ENCODE measurements around the gene ZNF337. TPM values are rescaled to one million over a fixed set of nuclear protein-coding genes. Genes with fewer than 3 reads are reported as not detected.

ZNF337 gene
- total and polyA plus RNA-seq, 10 of the 15 experiments (the other 5 are each of a cell fraction or from before 2014, with no cell fraction given): 0.60 to 16.8 (median 9.1) TPM

DNA sequence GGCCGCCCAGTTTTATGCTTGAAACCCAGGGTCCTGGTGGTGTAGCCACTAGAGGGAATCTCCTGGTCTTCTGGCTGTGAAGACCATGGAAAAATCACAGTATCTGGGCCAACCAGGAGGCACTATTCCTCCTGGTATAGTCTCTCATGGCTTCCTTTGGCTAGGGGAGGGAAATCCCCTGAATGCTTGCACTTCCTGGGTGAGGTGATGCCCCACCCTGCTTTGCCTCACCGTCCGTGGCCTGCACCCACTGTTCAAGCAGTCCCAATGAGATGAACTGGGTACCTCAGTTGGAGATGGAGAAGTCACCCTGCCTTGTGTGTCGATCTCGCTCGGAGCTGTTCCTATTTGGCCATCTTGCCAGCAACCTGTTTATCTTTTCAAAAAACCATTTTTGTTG is 10.1 kb upstream of the ZNF337 start (continued):
- TF ChIP-seq ZNF274 (IDR thresholded peaks at IDR 0.05; ENCODE audit: insufficient read depth, insufficient read length): no peak

DNA sequence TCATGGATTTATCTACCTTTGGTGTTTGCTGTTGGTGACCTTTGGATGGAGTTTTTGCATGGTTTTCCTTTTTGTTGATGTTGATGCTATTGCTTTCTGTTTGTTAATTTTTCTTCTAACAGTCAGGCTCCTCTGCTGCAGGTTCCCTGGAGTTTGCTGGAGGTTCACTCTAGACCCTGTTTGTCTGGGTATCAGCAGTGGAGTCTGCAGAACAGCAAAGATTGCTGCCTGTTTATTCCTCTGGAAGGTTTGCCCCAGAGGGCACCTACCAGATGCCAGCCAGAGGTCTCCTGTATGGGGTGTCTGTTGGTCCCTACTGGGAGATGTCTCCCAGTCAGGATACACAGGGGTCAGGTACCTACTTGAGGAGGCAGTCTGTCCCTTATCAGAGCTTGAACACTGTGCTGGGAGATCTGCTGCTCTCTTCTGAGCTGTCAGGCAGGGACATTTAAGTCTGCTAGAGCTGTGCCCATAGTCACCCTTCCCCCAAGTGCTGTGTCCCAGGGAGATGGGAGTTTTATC is 9.2 kb upstream of the ZNF337 start:
- no peak for ATAC-seq
- Histone ChIP-seq H2AFZ (ENCODE audit: control insufficient read depth, low read depth, low read length) (no peak overlapping the region), H3K27me3 (replicated peaks in 1 of 2; ENCODE audit: control insufficient read depth in 2 of 2, insufficient read depth in 2 of 2, low read length in 1 of 2) (no peaks in the 10 kb centered on the region), H3K4me3 (no peak overlapping the region), H3K36me3 (ENCODE audit: control insufficient read depth in 2 of 2, insufficient read depth in 2 of 2, low read length in 1 of 2) (no peaks in the 10 kb centered on the region), H3K9me3 (replicated peaks; ENCODE audit: control insufficient read depth, insufficient read depth, low read length) (no peaks in the 10 kb centered on the region; the same call in 2 of the 3 replicates), H3K79me2 (ENCODE audit: control insufficient read depth, insufficient read depth, low read length) (no peaks in the 10 kb centered on the region), H3K9ac (ENCODE audit: control insufficient read depth, insufficient read depth, low read length) (no peak overlapping the region), H3K27ac (ENCODE audit: control insufficient read depth, insufficient read depth) (no peak overlapping the region), H4K20me1 (ENCODE audit: control insufficient read depth, insufficient read depth) (no peaks in the 10 kb centered on the region), H3K4me1 (ENCODE audit: control insufficient read depth, insufficient read depth, low read length) (peaks cover 4% of the 10 kb centered on the region; the same call in 1 of the 2 replicates), H3K4me2 (ENCODE audit: control insufficient read depth, insufficient read depth) (no peak overlapping the region)
- intact Hi-C loops (cut with micrococcal nuclease; ENCODE audit: unreplicated experiment): no loop called here
- no peak for TF ChIP-seq MYB (IDR thresholded peaks at IDR 0.05; ENCODE audit: borderline replicate concordance, low read depth, low read length)
- TF ChIP-seq TCF7 (IDR thresholded peaks at IDR 0.05; ENCODE audit: borderline replicate concordance): no peak
- no peak for TF ChIP-seq SP1 (IDR thresholded peaks at IDR 0.05; ENCODE audit: low read depth, low read length)
- TF ChIP-seq MYC (IDR thresholded peaks at IDR 0.05; ENCODE audit: insufficient read depth, insufficient read length, insufficient replicate concordance, low read length, severe bottlenecking): no peak
- no peak for TF ChIP-seq RB1 (IDR thresholded peaks at IDR 0.05; ENCODE audit: borderline replicate concordance)
- no peak for TF ChIP-seq BHLHE40 (IDR thresholded peaks at IDR 0.05; ENCODE audit: borderline replicate concordance in 1 of 2, low read depth in 2 of 2, low read length in 1 of 2)
- no peak for TF ChIP-seq SRF (IDR thresholded peaks at IDR 0.05; ENCODE audit: low read depth in 2 of 2, low read length in 2 of 2)
- no peak for TF ChIP-seq ZNF24 (IDR thresholded peaks at IDR 0.05)
- TF ChIP-seq SPI1 (IDR thresholded peaks at IDR 0.05; ENCODE audit: borderline replicate concordance, insufficient read depth, low read depth, low read length): no peak
- TF ChIP-seq STAT1 (conservative IDR thresholded peaks at IDR 0.05): no peak
- TF ChIP-seq DPF2 (IDR thresholded peaks at IDR 0.05): no peak
- TF ChIP-seq, protein P1, sequence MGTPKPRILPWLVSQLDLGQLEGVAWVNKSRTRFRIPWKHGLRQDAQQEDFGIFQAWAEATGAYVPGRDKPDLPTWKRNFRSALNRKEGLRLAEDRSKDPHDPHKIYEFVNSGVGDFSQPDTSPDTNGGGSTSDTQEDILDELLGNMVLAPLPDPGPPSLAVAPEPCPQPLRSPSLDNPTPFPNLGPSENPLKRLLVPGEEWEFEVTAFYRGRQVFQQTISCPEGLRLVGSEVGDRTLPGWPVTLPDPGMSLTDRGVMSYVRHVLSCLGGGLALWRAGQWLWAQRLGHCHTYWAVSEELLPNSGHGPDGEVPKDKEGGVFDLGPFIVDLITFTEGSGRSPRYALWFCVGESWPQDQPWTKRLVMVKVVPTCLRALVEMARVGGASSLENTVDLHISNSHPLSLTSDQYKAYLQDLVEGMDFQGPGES (IDR thresholded peaks at IDR 0.05): no peak
- TF ChIP-seq RFX5 (IDR thresholded peaks at IDR 0.05; ENCODE audit: low read depth, low read length): no peak
- TF ChIP-seq, protein P2, sequence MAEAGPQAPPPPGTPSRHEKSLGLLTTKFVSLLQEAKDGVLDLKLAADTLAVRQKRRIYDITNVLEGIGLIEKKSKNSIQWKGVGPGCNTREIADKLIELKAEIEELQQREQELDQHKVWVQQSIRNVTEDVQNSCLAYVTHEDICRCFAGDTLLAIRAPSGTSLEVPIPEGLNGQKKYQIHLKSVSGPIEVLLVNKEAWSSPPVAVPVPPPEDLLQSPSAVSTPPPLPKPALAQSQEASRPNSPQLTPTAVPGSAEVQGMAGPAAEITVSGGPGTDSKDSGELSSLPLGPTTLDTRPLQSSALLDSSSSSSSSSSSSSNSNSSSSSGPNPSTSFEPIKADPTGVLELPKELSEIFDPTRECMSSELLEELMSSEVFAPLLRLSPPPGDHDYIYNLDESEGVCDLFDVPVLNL (IDR thresholded peaks at IDR 0.05; ENCODE audit: low read depth, low read length): no peak
- TF ChIP-seq SMC3 (IDR thresholded peaks at IDR 0.05; ENCODE audit: borderline replicate concordance, low read length): no peak
- TF ChIP-seq, protein P3, sequence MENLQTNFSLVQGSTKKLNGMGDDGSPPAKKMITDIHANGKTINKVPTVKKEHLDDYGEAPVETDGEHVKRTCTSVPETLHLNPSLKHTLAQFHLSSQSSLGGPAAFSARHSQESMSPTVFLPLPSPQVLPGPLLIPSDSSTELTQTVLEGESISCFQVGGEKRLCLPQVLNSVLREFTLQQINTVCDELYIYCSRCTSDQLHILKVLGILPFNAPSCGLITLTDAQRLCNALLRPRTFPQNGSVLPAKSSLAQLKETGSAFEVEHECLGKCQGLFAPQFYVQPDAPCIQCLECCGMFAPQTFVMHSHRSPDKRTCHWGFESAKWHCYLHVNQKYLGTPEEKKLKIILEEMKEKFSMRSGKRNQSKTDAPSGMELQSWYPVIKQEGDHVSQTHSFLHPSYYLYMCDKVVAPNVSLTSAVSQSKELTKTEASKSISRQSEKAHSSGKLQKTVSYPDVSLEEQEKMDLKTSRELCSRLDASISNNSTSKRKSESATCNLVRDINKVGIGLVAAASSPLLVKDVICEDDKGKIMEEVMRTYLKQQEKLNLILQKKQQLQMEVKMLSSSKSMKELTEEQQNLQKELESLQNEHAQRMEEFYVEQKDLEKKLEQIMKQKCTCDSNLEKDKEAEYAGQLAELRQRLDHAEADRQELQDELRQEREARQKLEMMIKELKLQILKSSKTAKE (IDR thresholded peaks at IDR 0.05; ENCODE audit: low read depth, poor library complexity, severe bottlenecking): no peak
- TF ChIP-seq STAT3 (IDR thresholded peaks at IDR 0.05; ENCODE audit: low read depth, low read length): no peak
- TF ChIP-seq ZNF217 (IDR thresholded peaks at IDR 0.05): no peak
- FAIRE-seq: no peak
- in situ Hi-C loops (cut with MboI): no loop called here
- SMC1A ChIA-PET (ENCODE audit: uncharacterized antibody, unreplicated experiment): no interaction called here
- BruUV-seq (replicated peaks): no TSS peak
- RAD21 ChIA-PET (ENCODE audit: unreplicated experiment): no interaction called here
- CTCF ChIA-PET: no interaction called here
- POLR2A ChIA-PET: no interaction called here
- no peak for DNase-seq (ENCODE audit: low read depth, low spot score)
